Fibroblast of villous mesenchyme (primary cell): ENCODE results near the gene DOK6. TPM values are rescaled to one million over a fixed set of nuclear protein-coding genes. Genes with fewer than 3 reads are reported as not detected.

Experiments
- DNase-seq: peaks from one replicate; pipeline ENCODE4 v3.0.0-alpha.2; 2010; ENCODE audit warnings: low read depth
- H3K4me3 ChIP-seq: 2 replicates; pipeline ENCODE4 v1.5.1; 2011; ENCODE audit warnings: low read depth, mild to moderate bottlenecking, low read length
- total RNA-seq: library from RNA; depleted of rRNA; stranded (reverse); fragments of >200 nt; gene quantifications from 2 replicates; pipeline ENCODE4 v1.2.3, GENCODE V29; 2012
- TF ChIP-seq, protein P1 (sequence below): IDR thresholded peaks from 2 replicates; pipeline ENCODE4 v1.5.1; 2012; ENCODE audit warnings: low read depth, mild to moderate bottlenecking, low read length; ENCODE audit not compliant: insufficient read depth

Gene DOK6
- total RNA-seq, 1 donor, result 6.9 TPM

DNA sequence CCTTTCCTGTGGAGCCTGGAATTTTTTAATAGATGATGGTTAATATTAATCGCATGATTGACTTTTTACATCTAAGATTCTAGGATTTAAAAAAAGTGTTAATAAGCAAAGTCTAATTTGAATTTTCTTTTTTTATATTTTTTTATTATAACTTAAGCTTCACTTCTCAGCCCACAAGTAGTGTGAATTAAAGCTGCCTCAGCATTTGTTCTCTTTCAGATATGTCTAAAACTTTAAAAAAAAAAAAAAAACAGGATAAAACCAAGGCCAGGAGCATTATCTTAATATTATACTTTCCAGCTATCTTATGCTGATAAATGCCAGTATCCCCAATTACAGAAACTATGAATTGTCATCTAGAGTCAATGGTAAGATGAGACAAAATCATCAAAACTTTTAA, 437.3 kb downstream of the DOK6 start:
- TF ChIP-seq, protein P1, sequence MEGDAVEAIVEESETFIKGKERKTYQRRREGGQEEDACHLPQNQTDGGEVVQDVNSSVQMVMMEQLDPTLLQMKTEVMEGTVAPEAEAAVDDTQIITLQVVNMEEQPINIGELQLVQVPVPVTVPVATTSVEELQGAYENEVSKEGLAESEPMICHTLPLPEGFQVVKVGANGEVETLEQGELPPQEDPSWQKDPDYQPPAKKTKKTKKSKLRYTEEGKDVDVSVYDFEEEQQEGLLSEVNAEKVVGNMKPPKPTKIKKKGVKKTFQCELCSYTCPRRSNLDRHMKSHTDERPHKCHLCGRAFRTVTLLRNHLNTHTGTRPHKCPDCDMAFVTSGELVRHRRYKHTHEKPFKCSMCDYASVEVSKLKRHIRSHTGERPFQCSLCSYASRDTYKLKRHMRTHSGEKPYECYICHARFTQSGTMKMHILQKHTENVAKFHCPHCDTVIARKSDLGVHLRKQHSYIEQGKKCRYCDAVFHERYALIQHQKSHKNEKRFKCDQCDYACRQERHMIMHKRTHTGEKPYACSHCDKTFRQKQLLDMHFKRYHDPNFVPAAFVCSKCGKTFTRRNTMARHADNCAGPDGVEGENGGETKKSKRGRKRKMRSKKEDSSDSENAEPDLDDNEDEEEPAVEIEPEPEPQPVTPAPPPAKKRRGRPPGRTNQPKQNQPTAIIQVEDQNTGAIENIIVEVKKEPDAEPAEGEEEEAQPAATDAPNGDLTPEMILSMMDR, result no peak
- DNase-seq, result no peak
- no peak overlapping the region for H3K4me3 ChIP-seq

DNA sequence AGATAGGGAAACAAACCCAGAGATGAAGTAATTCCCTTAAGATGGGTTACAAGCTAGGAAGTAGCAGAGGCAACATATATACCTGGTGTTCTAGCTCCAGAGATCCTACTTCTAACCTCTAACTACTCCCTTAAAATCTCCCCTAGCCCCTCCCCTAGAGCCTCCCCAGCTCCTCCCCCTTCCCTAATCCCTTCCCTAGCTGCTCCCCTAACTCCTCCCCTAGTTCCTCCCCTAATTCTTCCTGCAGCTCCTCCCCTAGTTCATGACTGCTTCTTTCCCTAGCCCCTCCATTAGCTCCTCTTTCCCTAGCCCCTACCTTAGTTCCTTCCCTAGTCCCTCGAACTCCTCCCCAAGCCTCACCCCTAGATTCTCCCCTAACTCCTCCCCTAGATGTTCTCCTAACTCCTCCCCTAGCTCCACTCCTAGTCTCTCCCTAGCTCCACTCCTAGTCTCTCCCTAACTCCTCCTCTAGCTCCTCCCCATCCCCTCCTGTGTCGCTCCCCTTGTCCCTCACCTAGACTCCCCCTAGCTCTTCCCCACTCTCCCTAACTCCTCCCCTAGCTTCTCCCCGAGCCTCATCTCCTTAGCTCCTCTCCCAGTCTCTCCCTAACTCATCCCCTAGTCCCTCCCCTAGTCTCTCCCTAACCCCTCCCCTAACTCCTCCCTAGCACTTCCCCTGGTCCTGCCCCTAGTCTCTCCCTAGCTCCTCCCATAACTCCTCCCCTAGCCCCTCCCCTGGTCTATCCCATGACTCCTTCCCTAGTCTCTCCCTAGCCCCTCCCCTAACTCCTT, 438.1 kb downstream of the DOK6 start:
- TF ChIP-seq, protein P1, result no peak
- DNase-seq, result no peak
- no peak overlapping the region for H3K4me3 ChIP-seq

DNA sequence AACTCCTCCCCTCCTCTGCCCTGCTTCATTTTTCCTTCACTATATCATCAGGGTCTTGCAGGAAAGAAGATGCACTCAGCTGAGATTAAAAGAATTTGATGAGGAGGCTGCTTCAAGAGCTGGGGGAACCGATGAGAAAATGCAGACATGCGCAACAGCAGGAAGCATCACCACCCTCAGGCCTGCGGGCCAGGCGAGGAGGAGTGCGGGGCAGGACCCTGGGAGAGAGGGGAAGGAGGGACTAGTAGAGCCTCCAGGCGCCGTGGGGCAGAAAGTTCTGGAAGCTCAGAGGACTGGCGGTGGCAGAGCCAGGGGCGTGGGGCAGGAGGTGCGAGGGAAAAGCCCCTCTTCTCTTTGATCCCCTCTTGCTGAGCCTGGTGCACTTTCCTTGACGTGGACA, 438.8 kb downstream of the DOK6 start:
- H3K4me3 ChIP-seq, result no peak overlapping the region
- DNase-seq, result no peak
- TF ChIP-seq, protein P1, result no peak

DNA sequence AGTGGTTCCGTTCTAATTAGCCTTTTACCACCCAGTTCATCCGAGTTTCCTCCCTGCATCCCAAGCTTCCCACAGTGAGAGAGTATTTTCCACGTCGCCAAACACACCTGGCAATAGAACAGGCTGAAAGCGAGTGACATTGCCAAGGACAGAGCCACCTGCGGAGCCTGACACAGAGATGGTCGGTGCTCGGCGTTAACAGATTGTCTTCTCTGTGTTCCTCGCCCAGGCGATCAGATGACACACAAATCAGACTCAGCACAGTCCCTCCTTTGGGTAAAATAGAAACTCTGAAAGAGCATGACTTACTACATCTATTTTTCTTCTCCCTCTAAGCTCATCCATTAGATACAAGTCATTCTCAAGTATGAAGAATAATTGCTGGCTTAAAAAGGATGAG, 439.3 kb downstream of the DOK6 start:
- peak overlapping the region; percentile 19 for H3K4me3 ChIP-seq
- no peak for DNase-seq
- TF ChIP-seq, protein P1, result no peak

DNA sequence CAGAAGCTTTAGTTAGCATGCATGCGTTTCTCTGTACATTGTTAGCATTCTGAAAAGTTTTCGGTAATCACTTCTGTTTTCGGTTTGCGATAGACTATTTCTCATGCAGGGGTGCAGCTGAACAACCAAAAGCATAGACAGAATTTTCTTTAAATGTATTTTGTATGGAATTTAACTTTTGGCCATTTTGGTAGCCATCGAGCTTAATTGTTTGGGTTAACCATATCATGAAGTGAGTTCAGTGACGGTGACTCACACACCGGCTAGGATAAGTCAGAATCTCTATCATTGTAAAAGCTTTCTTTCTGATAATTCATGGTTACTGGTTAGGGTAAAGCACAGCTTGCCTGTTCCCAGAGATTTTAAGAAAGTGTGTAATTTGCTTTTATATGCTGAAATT, 439.8 kb downstream of the DOK6 start:
- peak overlapping the region; percentile 19 for H3K4me3 ChIP-seq
- peak; percentile 45 for DNase-seq
- TF ChIP-seq, protein P1, result no peak

DNA sequence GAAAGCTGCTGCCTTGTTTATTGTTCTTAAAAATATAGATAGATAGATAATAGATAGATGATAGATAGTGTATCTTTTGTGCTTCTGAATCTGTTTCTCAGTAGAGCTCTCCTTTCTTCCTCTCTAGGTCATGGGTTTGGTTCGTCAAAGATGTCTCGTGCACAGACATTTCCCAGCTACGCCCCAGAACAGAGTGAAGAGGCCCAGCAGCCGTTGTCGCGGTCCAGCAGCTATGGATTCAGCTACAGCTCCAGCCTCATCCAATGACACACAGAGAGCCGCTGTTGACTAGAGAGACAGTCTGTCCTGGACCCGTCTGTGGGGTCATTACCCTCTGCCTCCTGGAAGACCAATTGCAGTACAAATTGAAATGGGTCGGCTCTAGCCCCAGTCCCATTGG, 440.4 kb downstream of the DOK6 start:
- DNase-seq, result no peak
- no peak overlapping the region for H3K4me3 ChIP-seq
- TF ChIP-seq, protein P1, result no peak

DNA sequence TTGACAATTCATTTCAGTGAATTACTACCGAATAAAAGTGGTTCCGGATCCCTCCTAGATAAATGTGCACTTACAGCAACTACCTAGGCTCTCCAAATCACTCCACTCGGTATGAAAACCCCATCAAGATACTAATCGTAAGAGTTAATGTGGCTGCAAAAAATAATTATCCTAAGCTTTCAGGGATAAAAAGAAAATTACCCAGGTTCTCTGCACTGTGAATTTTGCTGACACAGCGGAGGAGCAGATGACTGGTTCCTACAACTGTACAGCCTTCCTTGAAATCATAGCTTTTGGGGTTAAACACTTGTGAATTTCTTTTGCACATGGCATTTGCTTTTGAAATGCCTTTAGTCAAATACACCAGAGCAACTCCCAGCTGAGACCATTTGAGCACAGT, 442.3 kb downstream of the DOK6 start:
- no peak overlapping the region for H3K4me3 ChIP-seq
- TF ChIP-seq, protein P1, result no peak

More for the DNA sequence above, 442.3 kb downstream of the DOK6 start:
- DNase-seq, result no peak
